GM18870 (cell line): Measurements from ENCODE around the gene MS4A8.

Experiments
- ATAC-seq: cut with Tn5 transposase; IDR thresholded peaks from one replicate; pipeline ENCODE4 v1.9.1; 2021; ENCODE audit warnings: moderate library complexity; ENCODE audit not compliant: unreplicated experiment

MS4A8 gene

GRCh38 chr11:60762851-60763691 is 63.7 kb downstream of the MS4A8 start:
- peak; percentile 61 for ATAC-seq

DNA sequence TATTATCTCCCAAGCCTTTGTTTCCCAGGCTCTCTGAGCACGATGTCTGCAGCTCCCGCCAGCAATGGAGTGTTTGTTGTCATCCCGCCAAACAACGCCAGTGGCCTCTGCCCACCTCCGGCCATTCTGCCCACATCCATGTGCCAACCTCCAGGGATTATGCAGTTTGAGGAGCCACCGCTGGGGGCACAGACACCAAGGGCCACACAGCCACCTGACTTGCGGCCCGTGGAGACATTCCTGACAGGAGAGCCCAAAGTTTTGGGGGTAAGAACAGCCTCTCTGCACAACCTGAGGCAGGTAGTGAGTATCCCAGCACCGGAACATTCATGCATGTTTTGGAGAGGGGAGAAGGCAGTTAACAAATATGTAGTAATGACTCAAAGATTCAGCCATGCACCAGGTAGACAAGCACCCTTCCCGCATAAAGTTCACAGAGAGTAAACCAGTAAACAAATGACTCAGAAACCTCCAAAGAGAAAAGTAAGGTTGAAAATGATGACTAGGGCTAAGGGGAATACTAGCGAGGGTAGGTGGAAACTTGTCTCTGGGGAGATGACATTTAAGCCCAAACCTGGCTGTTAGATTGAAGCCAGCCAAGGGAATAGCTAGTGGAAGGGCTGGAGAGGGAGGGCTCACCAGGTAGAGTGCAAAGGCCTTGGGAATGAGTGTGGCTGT is 64.4 kb downstream of the MS4A8 start:
- ATAC-seq: peak; percentile 40

DNA sequence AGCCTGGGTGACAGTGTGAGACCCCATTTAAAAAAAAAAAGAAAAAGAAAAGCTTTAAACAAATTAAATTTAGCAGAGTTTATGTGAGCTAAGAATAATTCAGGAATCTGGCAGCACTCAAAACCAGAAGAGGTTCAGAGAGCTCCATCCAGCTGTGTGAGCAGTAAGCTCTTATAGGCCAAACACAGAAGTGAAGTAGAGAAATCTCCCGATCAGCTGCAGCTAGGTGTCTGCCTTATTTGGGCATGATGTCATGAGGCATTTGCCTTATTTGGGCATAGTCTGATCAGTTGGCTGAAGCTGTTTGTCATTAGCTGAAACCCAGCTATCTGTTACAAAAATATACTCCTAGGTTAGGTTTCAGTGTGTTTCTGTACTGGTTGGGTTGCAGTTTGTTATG is 65.5 kb downstream of the MS4A8 start:
- no peak for ATAC-seq

- no peak for ATAC-seq
Observed at GRCh38 chr11:60765355-60765754, 65.9 kb downstream of the MS4A8 start.
